ENCODE data around the gene GCSAML.

GCSAML gene

DNA sequence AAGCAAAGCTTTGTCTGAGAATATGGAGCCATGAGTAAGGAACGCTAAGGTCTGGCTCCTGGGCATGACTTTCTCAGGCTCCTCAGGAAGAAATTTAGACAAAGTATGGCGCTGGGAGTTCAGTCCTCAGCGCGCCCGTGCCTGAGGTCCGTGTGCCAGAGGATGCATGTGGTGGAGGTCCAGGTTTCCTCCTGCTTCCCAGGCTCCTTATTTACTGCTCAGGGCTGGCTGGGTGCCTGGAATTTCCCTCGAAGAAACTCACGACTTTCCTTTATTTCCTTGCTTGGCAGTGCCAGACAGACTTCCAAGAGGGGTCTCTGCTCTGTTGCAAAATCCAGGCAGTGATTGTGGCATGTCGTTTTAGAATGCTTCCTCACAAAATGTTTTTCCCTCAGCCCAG, 13.3 kb downstream of the GCSAML start:
- in situ Hi-C loops (cut with MboI; ENCODE audit: low sequenced_read_pairs): no loop called here

DNA sequence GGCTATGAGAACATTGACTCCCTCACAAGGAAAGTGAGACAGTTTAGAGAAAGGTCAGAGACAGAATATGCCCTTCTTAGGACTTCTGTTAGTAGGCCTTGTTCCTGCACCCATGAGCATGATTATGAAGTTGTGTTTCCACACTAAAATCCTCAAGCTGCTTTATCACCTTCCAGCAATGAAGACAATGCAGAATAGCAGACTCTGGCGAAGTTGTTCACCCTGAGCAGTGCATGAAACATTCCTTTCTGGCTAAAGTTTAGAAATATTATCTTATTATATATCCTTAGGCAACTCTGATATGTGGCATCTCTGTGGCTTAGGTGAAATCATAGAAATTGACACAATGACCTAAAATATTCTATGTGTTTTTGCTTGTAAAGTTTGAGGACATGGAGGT, 25.3 kb downstream of the GCSAML start:
- in situ Hi-C loops (cut with MboI; ENCODE audit: low sequenced_read_pairs): no loop called here

DNA sequence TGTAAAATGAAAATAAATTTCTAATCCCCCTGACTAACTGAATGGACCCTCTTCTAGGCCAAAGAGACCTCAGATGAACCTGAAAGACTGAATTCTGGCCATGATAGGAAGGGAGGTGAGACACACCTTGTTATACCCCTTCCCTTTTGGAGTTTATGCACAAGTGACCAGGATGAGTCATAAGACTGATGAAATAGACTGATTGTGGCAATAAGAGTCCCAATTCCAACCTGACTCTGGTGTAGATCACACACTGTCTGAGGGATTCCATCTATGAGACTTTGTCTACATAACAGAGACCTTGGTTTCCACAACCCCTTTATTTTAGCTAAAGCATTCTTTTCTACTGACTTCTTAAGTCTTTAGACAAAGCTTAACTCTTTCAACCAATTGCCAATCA, 25.7 kb downstream of the GCSAML start:
- in situ Hi-C loops (cut with MboI; ENCODE audit: low sequenced_read_pairs): no loop called here

DNA sequence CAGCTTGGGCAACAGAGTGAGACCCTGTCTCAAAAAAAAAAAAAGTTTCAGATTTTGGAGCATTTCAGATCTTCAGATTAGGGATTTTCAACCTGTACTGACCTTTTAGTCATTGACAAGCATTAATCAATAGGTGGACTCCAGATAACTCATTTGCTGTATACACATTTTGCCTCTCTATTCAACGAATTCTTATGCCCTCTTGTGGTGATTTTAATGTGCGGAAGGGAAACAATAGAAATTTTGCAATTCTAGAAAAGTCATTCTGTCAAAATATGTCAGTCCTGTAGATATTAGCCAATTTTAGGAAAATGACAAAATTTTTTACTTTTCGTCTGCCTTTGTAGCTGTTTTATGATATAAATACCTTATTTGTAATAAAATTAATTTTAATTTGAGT, 27.6 kb downstream of the GCSAML start:
- in situ Hi-C loops (cut with MboI; ENCODE audit: low sequenced_read_pairs): no loop called here

DNA sequence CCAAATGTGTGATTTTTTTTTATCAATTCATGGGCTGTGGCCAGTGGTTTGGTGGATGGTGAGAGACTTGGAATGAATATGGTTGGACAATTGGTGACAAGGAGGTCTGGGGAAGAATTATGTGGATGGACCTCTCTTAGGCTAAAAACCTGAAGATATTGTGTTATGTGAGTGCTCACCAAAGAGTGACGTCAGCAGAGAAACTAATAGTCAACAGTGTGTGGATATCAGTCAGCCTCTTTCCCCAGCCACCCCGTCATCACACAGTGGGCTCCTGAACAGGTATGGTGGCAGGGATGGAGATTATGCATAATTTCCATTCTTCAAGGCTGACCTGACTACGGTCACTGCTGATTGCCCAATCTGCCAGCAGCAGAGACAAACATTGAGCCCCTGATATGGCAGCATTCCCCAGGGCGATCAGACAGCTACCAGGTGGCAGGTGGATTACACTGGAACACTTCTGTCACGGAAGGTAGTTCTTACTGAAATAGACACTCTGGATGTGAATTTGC, 30.1 kb downstream of the GCSAML start:
- in situ Hi-C loops (cut with MboI; ENCODE audit: low sequenced_read_pairs): no loop called here

DNA sequence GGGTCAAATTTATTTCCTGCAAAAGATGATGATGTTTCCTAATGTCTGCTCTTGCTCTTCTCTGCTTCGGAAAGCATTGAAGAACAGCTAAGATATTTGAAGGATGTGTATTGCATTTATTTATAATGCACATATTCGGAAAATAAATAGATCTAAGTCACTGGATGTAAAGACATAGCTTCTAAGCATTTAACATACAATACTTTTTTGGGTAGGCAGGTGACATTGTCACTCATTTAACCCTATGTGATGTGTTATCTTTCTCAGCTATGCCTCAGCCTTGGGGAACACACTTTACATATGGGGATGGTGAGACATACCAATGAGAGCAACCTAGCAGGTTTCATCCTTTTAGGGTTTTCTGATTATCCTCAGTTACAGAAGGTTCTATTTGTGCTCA, 39.1 kb downstream of the GCSAML start, which contains the start of gene OR2G2:
Gene OR2G2 (plus strand): TSS at position 301 of the 400 bp plus-strand sequence. CDS start 0 bp downstream, at position 301.
- in situ Hi-C loops (cut with MboI; ENCODE audit: low sequenced_read_pairs): no loop called here

DNA sequence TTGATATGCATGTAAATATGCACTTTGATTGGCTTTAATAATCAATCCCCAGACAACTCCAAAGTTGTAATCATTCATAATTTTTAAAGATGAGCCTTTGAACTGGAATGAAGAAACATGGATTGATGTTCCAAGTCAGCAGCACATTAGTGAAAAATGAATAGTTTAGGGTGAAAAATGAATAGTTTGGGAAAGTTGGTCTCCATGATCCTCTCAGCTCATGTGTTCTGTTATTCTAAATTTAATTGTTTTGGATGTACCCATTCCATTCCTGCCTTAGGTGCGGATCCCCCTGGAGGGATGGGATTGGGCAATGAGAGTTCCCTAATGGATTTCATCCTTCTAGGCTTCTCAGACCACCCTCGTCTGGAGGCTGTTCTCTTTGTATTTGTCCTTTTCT, 56.4 kb downstream of the GCSAML start, which contains the start of gene OR2G3:
Gene OR2G3 (plus strand): TSS at position 301 of the 400 bp plus-strand sequence. CDS start 0 bp downstream, at position 301.
- in situ Hi-C loops (cut with MboI; ENCODE audit: low sequenced_read_pairs): no loop called here

DNA sequence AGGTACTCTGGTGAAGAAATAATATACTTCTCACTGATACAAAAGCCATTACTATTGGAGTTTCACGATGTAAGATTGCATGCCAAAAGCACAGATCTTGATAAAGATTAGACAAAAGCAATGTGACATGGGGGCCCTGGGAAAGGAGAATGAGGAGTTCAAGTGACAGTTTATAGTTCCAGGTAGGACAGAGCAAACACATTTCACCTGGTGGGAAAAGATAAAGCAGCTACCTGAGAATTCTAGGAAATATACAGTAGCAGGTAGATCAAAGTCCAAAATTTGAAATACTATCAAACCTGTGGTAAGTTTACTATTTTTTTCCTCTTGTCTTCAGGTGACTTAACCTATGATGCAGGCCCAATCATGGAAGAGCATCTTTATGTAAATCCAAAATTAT, 64.5 kb downstream of the GCSAML start:
- in situ Hi-C loops (cut with MboI; ENCODE audit: low sequenced_read_pairs): no loop called here

DNA sequence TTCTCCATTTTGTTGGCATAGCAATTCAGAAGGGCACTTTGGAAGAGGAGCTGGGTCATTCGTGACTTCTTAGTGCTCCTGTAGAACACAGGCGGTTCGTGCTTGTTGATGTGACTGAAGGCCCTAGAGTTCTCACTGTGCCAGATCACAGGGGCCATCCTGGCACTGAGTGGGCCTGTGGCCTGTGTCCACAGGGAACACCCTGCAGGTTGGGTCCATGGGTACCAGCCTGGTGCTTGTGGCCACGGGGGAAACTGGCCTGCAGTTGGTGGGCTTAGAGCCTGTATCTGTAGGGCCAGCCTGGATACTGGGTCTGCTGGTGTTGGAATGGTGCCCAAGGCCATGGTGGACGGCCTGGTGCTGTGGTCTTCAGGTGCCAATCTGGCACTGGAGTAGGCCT, 65.7 kb downstream of the GCSAML start:
- in situ Hi-C loops (cut with MboI; ENCODE audit: low sequenced_read_pairs): no loop called here

Measured in HL-60/S4 treated with retinoic acid at 250 ng/mL for 4 days and 3 days (cell line).